Mammary epithelial cell (primary cell): ENCODE measurements around the gene NUDT14.

Source experiments
- CTCF ChIP-seq, 2 donors: IDR thresholded peaks in 1 of 2; conservative IDR thresholded peaks in 1 of 2; 2 replicates each; pipeline ENCODE4 v1.5.1; 2011 to 2012; ENCODE audit warnings: inconsistent platforms in 2 of 2, low read length in 2 of 2, mild to moderate bottlenecking in 2 of 2, control low read depth in 1 of 2, low read depth in 1 of 2; ENCODE audit not compliant: insufficient read depth in 1 of 2; ENCODE audit errors: extremely low read depth in 1 of 2
- EZH2 ChIP-seq: IDR thresholded peaks from 2 replicates; pipeline ENCODE4 v1.6.1; 2012; ENCODE audit warnings: low read length, inconsistent platforms, borderline replicate concordance

- TF ChIP-seq CTCF (conservative IDR thresholded peaks at IDR 0.05 in 1 of 2, IDR thresholded peaks at IDR 0.05 in 1 of 2; ENCODE audit: extremely low read depth in 1 of 2, insufficient read depth in 1 of 2, low read depth in 1 of 2, low read length in 2 of 2) = no peak
- TF ChIP-seq EZH2 = no peak
Observed at GRCh38 chr14:105156414-105157375, 24.4 kb downstream of the NUDT14 start.
